CD4-positive, alpha-beta T cell treated with Interleukin-1 beta for 1 hour (primary cell): ENCODE results near the gene TAOK3.

Experiments used
- DNase-seq, 2 donors: peaks; one replicate each; pipeline ENCODE4 v3.0.0-alpha.2; 2020 to 2022

TAOK3 gene

DNA sequence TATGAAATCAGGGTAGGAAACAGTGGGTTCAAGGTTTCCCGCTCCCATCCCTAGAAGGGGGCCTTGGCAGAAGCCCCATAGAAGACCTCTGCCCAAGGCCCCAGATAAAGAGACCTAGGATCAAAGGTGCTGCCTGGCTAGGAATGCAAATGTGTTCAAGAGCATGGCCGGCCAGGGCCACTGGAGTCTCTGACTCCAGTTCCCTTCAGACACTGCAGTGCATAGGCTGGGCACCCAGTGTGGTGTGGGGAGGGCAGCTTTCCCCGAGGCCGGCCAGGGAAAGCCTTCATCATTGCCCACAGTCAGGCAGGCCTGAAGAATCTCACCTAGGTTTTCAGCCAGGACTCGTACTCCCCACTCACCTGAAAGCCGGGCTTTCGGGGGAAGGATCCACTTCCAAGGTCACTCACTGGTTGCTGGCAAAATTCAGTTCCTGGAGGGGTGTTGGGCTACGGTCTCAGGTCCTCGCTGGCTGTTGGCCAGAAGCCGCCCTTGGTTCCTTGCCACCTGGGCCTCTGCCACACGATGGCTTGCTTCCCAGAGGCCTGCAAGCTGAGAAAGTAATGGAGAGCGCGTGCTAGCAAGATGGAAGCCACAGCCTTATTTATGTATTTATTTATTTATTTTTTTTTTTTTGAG is 246.5 kb downstream of the TAOK3 start:
- no peak for DNase-seq

- DNase-seq, result no peak
These were observed 247.0 kb downstream of the TAOK3 start for GRCh38 chr12:118125743-118126118.

DNA sequence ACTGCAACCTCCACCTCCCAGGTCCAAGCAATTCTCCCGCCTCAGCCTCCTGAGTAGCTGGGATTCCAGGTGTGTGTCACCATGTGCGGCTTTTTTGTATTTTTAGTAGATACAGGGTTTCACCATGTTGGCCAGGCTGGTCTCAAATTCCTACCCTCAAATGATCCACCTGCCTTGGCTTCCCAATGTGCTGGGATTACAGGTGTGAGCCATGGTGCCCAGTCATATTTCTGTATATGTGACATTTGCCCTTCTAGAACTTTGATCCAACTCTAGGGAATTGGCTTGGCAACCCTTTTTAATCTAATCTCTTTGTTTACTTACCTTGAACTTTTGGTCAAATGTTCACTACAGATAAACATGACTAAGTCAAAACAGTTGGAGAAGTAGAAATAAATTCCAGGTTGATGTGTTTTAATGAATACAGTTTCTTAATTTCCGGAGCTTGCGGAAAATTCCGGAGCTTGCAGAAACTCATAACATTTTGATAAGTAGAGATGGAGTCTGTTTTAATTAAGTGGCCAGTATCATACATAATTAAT is 248.3 kb downstream of the TAOK3 start:
- no peak for DNase-seq

DNA sequence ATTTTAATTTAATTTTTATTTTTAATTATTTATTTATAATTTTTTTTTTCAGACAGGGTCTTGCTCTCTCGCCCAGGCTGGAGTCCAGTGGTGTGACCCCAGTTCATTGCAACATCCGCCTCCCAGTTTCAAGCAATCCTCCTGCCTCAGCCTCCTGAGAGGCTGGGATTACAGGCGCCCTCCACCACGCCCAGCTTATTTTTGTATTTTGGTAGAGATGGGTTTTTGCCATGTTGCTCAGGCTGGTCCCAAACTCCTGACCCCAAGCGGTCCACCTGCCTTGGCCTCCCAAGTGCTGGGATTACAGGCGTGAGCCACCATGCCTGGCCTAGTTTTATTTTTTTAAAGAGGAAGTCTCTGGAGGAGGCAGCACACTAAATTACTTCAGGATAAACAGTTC is 250.4 kb downstream of the TAOK3 start:
- DNase-seq, result no peak

- DNase-seq, result peak; percentile 54 to 69
These were observed 251.9 kb downstream of the TAOK3 start for GRCh38 chr12:118120579-118121363.

- no peak for DNase-seq
These were observed 253.2 kb downstream of the TAOK3 start for GRCh38 chr12:118119449-118119879.

GRCh38 chr12:118109088-118109487 is 263.6 kb downstream of the TAOK3 start:
- no peak for DNase-seq

GRCh38 chr12:118107694-118108093 is 265.0 kb downstream of the TAOK3 start:
- no peak for DNase-seq

GRCh38 chr12:118107011-118107410 is 265.7 kb downstream of the TAOK3 start:
- DNase-seq, result no peak

DNA sequence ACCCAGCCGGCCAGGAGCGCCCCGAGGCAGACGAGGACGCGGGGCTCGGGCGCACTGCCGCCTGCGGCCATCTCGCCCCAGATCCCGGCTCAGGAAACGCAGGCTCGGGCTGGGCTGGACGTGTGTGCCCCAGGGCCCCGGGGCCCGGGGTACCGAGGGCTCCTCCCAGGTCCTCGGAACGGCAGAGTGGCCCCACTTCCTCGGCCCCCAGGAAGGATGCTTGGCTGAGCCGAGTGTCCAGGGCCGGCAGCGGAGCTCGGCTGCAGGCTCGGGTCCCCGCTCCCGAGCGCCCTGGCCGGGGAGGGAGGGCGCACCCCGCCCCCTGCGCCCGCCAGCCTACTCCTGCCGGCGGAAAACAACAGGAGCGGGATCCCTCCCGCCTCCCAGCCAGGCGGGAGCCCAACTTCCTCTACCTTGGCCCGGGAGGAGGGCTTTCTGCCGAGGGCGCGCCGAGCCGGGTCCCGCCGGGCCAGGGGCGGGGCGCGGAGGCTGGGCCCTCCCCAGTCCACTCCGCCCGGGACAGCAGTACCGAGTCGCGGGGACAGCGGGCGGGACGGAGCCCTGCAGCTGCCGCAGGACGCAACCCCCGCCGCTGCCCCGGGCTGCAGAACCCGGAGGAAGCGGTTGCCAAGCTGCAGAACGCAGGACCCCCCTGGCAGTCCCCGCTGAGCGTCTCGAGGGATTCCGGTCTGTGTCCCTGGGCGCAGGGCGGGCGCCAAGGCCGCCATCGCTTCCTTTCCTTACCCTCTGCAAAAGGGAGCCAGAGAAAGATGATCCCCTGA is 268.9 kb downstream of the TAOK3 start, which contains the start of gene VSIG10:
TSS of gene VSIG10 (minus strand) at position 411 of the 782 bp plus-strand sequence. CDS start at position 71, 340 bp downstream.
- peak in 1 of 2 donors; percentile 2 for DNase-seq

GRCh38 chr12:118103201-118103600 is 269.5 kb downstream of the TAOK3 start:
- DNase-seq, result no peak

GRCh38 chr12:118102609-118103008 is 270.1 kb downstream of the TAOK3 start:
- DNase-seq, result no peak

GRCh38 chr12:118102070-118102469 is 270.6 kb downstream of the TAOK3 start:
- DNase-seq, result no peak

- DNase-seq, result no peak
These were observed 271.7 kb downstream of the TAOK3 start for GRCh38 chr12:118101051-118101450.
